ENCODE measurements around the gene IGDCC3.
A peak's percentile ranks its signal among the peaks of the same experiment; 100 is the strongest.

IGDCC3 gene

GRCh38 chr15:65335278-65336055, 42.3 kb downstream of the IGDCC3 start:
- Histone ChIP-seq H3K27ac (ENCODE audit: low read length, poor library complexity, severe bottlenecking) (no peak overlapping the region), H3K79me1 (replicated peaks; ENCODE audit: low read length, poor library complexity, severe bottlenecking) (no peaks in the 10 kb centered on the region), H2BK15ac (ENCODE audit: low read depth, poor library complexity, severe bottlenecking) (no peak overlapping the region), H3K23ac (ENCODE audit: low read length in 2 of 2) (peak overlapping the region in 1 of 2 experiments; percentile 36), H2BK120ac (ENCODE audit: low read depth, low read length) (no peak overlapping the region), H3K9ac (ENCODE audit: low read length) (no peak overlapping the region), H3K4me1 (ENCODE audit: control insufficient read depth, insufficient read depth, low read depth, low read length) (peaks cover 12% of the 10 kb centered on the region), H3K36me3 (ENCODE audit: control insufficient read depth in 1 of 2, insufficient read depth in 2 of 2, low read depth in 1 of 2, low read length in 2 of 2) (peaks cover 0 to 3% of the 10 kb centered on the region in 2 experiments), H3K9me3 (ENCODE audit: control insufficient read depth, low read length) (no peaks in the 10 kb centered on the region), H3K4ac (ENCODE audit: low read depth in 1 of 2, low read length in 2 of 2) (peak overlapping the region in 1 of 2 experiments; percentile 60), H3K14ac (ENCODE audit: low read length in 2 of 2) (peak overlapping the region in 1 of 2 experiments; percentile 30), H4K8ac (ENCODE audit: low read length) (peak overlapping the region; percentile 8), H2BK12ac (ENCODE audit: low read length in 2 of 2) (peak overlapping the region in 1 of 2 experiments; percentile 70), H3K27me3 (ENCODE audit: control insufficient read depth in 1 of 2, insufficient read depth in 1 of 2, low read length in 2 of 2) (peaks cover 54 to 84% of the 10 kb centered on the region in 2 experiments), H2AK5ac (ENCODE audit: low read length, severe bottlenecking) (no peak overlapping the region), H2AFZ (ENCODE audit: low read depth, low read length) (no peak overlapping the region), H3K4me3 (ENCODE audit: insufficient read depth in 1 of 2, low read depth in 1 of 2, low read length in 2 of 2) (no peak overlapping the region), H3K18ac (ENCODE audit: low read depth in 1 of 2, low read length in 2 of 2) (peak overlapping the region in 1 of 2 experiments; percentile 61), H3K4me2 (ENCODE audit: low read length, poor library complexity, severe bottlenecking) (no peak overlapping the region), H2BK5ac (ENCODE audit: low read depth, low read length, poor library complexity, severe bottlenecking) (no peak overlapping the region), H4K91ac (ENCODE audit: low read length) (no peak overlapping the region)
- DNase-seq = no peak
- 91% methylated on average over 19 of the region's 19 CpGs for WGBS

GRCh38 chr15:65334586-65335231, 43.1 kb downstream of the IGDCC3 start:
- H2BK12ac ChIP-seq (ENCODE audit: low read length in 2 of 2) = no peak overlapping the region
- H3K4me3 ChIP-seq (ENCODE audit: insufficient read depth in 1 of 2, low read depth in 1 of 2, low read length in 2 of 2) = no peak overlapping the region
- peak overlapping the region; percentile 75 for H2BK15ac ChIP-seq (ENCODE audit: low read depth, poor library complexity, severe bottlenecking)
- H3K4me2 ChIP-seq (ENCODE audit: low read length, poor library complexity, severe bottlenecking) = no peak overlapping the region
- H2BK120ac ChIP-seq (ENCODE audit: low read depth, low read length) = no peak overlapping the region
- H3K79me1 ChIP-seq (replicated peaks; ENCODE audit: low read length, poor library complexity, severe bottlenecking) = no peaks in the 10 kb centered on the region
- H3K9ac ChIP-seq (ENCODE audit: low read length) = no peak overlapping the region
- H3K27ac ChIP-seq (ENCODE audit: low read length, poor library complexity, severe bottlenecking) = no peak overlapping the region
- peak overlapping the region in 1 of 2 experiments; percentile 57 for H3K23ac ChIP-seq (ENCODE audit: low read length in 2 of 2)
- no peak overlapping the region for H2AK5ac ChIP-seq (ENCODE audit: low read length, severe bottlenecking)
- WGBS = 45% methylated on average over 20 of the region's 20 CpGs
- H3K14ac ChIP-seq (ENCODE audit: low read length in 2 of 2) = peak overlapping the region in 1 of 2 experiments; percentile 30
- peak overlapping the region in 1 of 2 experiments; percentile 48 for H3K18ac ChIP-seq (ENCODE audit: low read depth in 1 of 2, low read length in 2 of 2)
- peak; percentile 61 for DNase-seq
- peak overlapping the region; percentile 8 for H4K8ac ChIP-seq (ENCODE audit: low read length)
- H2AFZ ChIP-seq (ENCODE audit: low read depth, low read length) = no peak overlapping the region
- H3K4ac ChIP-seq (ENCODE audit: low read depth in 1 of 2, low read length in 2 of 2) = peak overlapping the region in 1 of 2 experiments; percentile 37
- H3K9me3 ChIP-seq (ENCODE audit: control insufficient read depth, low read length) = no peaks in the 10 kb centered on the region
- H3K27me3 ChIP-seq (ENCODE audit: control insufficient read depth in 1 of 2, insufficient read depth in 1 of 2, low read length in 2 of 2) = peaks cover 51 to 84% of the 10 kb centered on the region in 2 experiments
- H4K91ac ChIP-seq (ENCODE audit: low read length) = no peak overlapping the region
- peaks cover 0 to 3% of the 10 kb centered on the region in 2 experiments for H3K36me3 ChIP-seq (ENCODE audit: control insufficient read depth in 1 of 2, insufficient read depth in 2 of 2, low read depth in 1 of 2, low read length in 2 of 2)
- H3K4me1 ChIP-seq (ENCODE audit: control insufficient read depth, insufficient read depth, low read depth, low read length) = peaks cover 14% of the 10 kb centered on the region
- no peak overlapping the region for H2BK5ac ChIP-seq (ENCODE audit: low read depth, low read length, poor library complexity, severe bottlenecking)

GRCh38 chr15:65333856-65334255, 43.9 kb downstream of the IGDCC3 start:
- 72% methylated on average over 3 of the region's 5 CpGs for WGBS
- Histone ChIP-seq H3K18ac (ENCODE audit: low read depth in 1 of 2, low read length in 2 of 2) (no peak overlapping the region), H2AK5ac (ENCODE audit: low read length, severe bottlenecking) (no peak overlapping the region), H2BK15ac (ENCODE audit: low read depth, poor library complexity, severe bottlenecking) (peak overlapping the region; percentile 74), H2BK120ac (ENCODE audit: low read depth, low read length) (no peak overlapping the region), H3K4me3 (ENCODE audit: insufficient read depth in 1 of 2, low read depth in 1 of 2, low read length in 2 of 2) (no peak overlapping the region), H4K91ac (ENCODE audit: low read length) (no peak overlapping the region), H3K4ac (ENCODE audit: low read depth in 1 of 2, low read length in 2 of 2) (no peak overlapping the region), H3K23ac (ENCODE audit: low read length in 2 of 2) (no peak overlapping the region), H4K8ac (ENCODE audit: low read length) (no peak overlapping the region), H3K36me3 (ENCODE audit: control insufficient read depth in 1 of 2, insufficient read depth in 2 of 2, low read depth in 1 of 2, low read length in 2 of 2) (peaks cover 0 to 5% of the 10 kb centered on the region in 2 experiments), H2BK5ac (ENCODE audit: low read depth, low read length, poor library complexity, severe bottlenecking) (no peak overlapping the region), H2BK12ac (ENCODE audit: low read length in 2 of 2) (no peak overlapping the region), H3K9ac (ENCODE audit: low read length) (no peak overlapping the region), H3K4me2 (ENCODE audit: low read length, poor library complexity, severe bottlenecking) (no peak overlapping the region), H3K9me3 (ENCODE audit: control insufficient read depth, low read length) (no peaks in the 10 kb centered on the region), H3K4me1 (ENCODE audit: control insufficient read depth, insufficient read depth, low read depth, low read length) (peaks cover 17% of the 10 kb centered on the region), H3K27ac (ENCODE audit: low read length, poor library complexity, severe bottlenecking) (no peak overlapping the region), H3K79me1 (replicated peaks; ENCODE audit: low read length, poor library complexity, severe bottlenecking) (no peaks in the 10 kb centered on the region), H2AFZ (ENCODE audit: low read depth, low read length) (no peak overlapping the region), H3K14ac (ENCODE audit: low read length in 2 of 2) (no peak overlapping the region), H3K27me3 (ENCODE audit: control insufficient read depth in 1 of 2, insufficient read depth in 1 of 2, low read length in 2 of 2) (peaks cover 47 to 86% of the 10 kb centered on the region in 2 experiments)
- DNase-seq = no peak

- Histone ChIP-seq H3K4ac (ENCODE audit: low read depth in 1 of 2, low read length in 2 of 2) (no peak overlapping the region), H2BK15ac (ENCODE audit: low read depth, poor library complexity, severe bottlenecking) (peak overlapping the region; percentile 74), H4K8ac (ENCODE audit: low read length) (no peak overlapping the region), H3K9ac (ENCODE audit: low read length) (no peak overlapping the region), H2BK5ac (ENCODE audit: low read depth, low read length, poor library complexity, severe bottlenecking) (no peak overlapping the region), H4K91ac (ENCODE audit: low read length) (no peak overlapping the region), H3K4me1 (ENCODE audit: control insufficient read depth, insufficient read depth, low read depth, low read length) (peaks cover 17% of the 10 kb centered on the region), H3K23ac (ENCODE audit: low read length in 2 of 2) (no peak overlapping the region), H3K4me2 (ENCODE audit: low read length, poor library complexity, severe bottlenecking) (no peak overlapping the region), H3K18ac (ENCODE audit: low read depth in 1 of 2, low read length in 2 of 2) (no peak overlapping the region), H3K14ac (ENCODE audit: low read length in 2 of 2) (no peak overlapping the region), H2BK120ac (ENCODE audit: low read depth, low read length) (no peak overlapping the region), H3K27me3 (ENCODE audit: control insufficient read depth in 1 of 2, insufficient read depth in 1 of 2, low read length in 2 of 2) (peaks cover 44 to 82% of the 10 kb centered on the region in 2 experiments), H2BK12ac (ENCODE audit: low read length in 2 of 2) (no peak overlapping the region), H2AK5ac (ENCODE audit: low read length, severe bottlenecking) (no peak overlapping the region), H3K36me3 (ENCODE audit: control insufficient read depth in 1 of 2, insufficient read depth in 2 of 2, low read depth in 1 of 2, low read length in 2 of 2) (peaks cover 0 to 7% of the 10 kb centered on the region in 2 experiments), H2AFZ (ENCODE audit: low read depth, low read length) (no peak overlapping the region), H3K79me1 (replicated peaks; ENCODE audit: low read length, poor library complexity, severe bottlenecking) (no peaks in the 10 kb centered on the region), H3K9me3 (ENCODE audit: control insufficient read depth, low read length) (no peaks in the 10 kb centered on the region), H3K4me3 (ENCODE audit: insufficient read depth in 1 of 2, low read depth in 1 of 2, low read length in 2 of 2) (no peak overlapping the region), H3K27ac (ENCODE audit: low read length, poor library complexity, severe bottlenecking) (no peak overlapping the region)
- WGBS = 77% methylated on average over 16 of the region's 16 CpGs
- no peak for DNase-seq
These were observed 44.5 kb downstream of the IGDCC3 start for GRCh38 chr15:65333148-65333820.

All from mesenchymal stem cell (in vitro differentiated cells and primary cell).